Esophagus squamous epithelium (tissue), 4 donors: ENCODE results near the gene CFAP299.

Experiments
- CTCF ChIP-seq, 6 experiments: fragments of 450-650 bp in 4 of 6; fragments of 200-600 bp in 2 of 6; sonication (generic) in 2 of 6; IDR thresholded peaks; one replicate each; pipeline ENCODE4 v1.5.1; 2016 to 2019; ENCODE audit warnings: antibody characterized with exemption in 6 of 6, mild to moderate bottlenecking in 4 of 6, moderate library complexity in 4 of 6
- POLR2A ChIP-seq, 4 donors: fragments of 450-650 bp; IDR thresholded peaks; one replicate each; pipeline ENCODE4 v1.6.1; 2017; ENCODE audit warnings: antibody characterized with exemption in 4 of 4, mild to moderate bottlenecking in 4 of 4, moderate library complexity in 3 of 4

- TF ChIP-seq CTCF (IDR thresholded peaks at IDR 0.05) (no peak), POLR2A (IDR thresholded peaks at IDR 0.05) (no peak)
These were observed 390.9 kb downstream of the CFAP299 start for GRCh38 chr4:80726471-80726870.
